GM23248 (cell line): ENCODE results near the gene CXCL9. TPM values are rescaled to one million over a fixed set of nuclear protein-coding genes. Genes with fewer than 3 reads are reported as not detected.
"Not testable (repeated sequence)": the region's sequence is repeated elsewhere in the genome, so short reads cannot be mapped to it uniquely, and the experiment has no call there.

Source experiments
- DNase-seq: peaks from one replicate; pipeline ENCODE4 v3.0.0-alpha.2; 2015
- H2AFZ ChIP-seq: fragments of 200-600 bp; sonication (generic); 2 replicates; pipeline ENCODE4 v1.6.1; 2016; ENCODE audit warnings: antibody characterized with exemption
- H3F3A ChIP-seq: fragments of 200-600 bp; sonication (generic); 2 replicates; pipeline ENCODE4 v1.6.1; 2016; ENCODE audit warnings: mild to moderate bottlenecking, antibody characterized with exemption, mixed run types; ENCODE audit not compliant: insufficient read depth
- H3K27ac ChIP-seq: fragments of 200-600 bp; sonication (generic); 2 replicates; pipeline ENCODE4 v1.5.1; 2016; ENCODE audit warnings: mild to moderate bottlenecking
- H3K27me3 ChIP-seq: fragments of 200-600 bp; sonication (generic); replicated peaks from 2 replicates; pipeline ENCODE4 v1.6.1; 2016; ENCODE audit warnings: mild to moderate bottlenecking; ENCODE audit not compliant: insufficient read depth
- H3K36me3 ChIP-seq: fragments of 200-600 bp; sonication (generic); 2 replicates; pipeline ENCODE4 v1.6.1; 2016; ENCODE audit warnings: low read depth, mild to moderate bottlenecking
- H3K4me1 ChIP-seq: fragments of 200-600 bp; sonication (generic); 2 replicates; pipeline ENCODE4 v1.6.1; 2016; ENCODE audit warnings: mild to moderate bottlenecking; ENCODE audit not compliant: insufficient read depth
- H3K4me2 ChIP-seq: fragments of 200-600 bp; sonication (generic); one replicate; pipeline ENCODE4 v1.6.1; 2016; ENCODE audit warnings: mild to moderate bottlenecking; ENCODE audit not compliant: unreplicated experiment
- H3K4me3 ChIP-seq: fragments of 200-600 bp; sonication (generic); 2 replicates; pipeline ENCODE4 v1.5.1; 2016; ENCODE audit warnings: mild to moderate bottlenecking
- H3K79me2 ChIP-seq: fragments of 200-600 bp; sonication (generic); 2 replicates; pipeline ENCODE4 v1.6.1; 2016; ENCODE audit warnings: mild to moderate bottlenecking; ENCODE audit not compliant: insufficient read depth
- H3K9ac ChIP-seq: fragments of 200-600 bp; sonication (generic); 2 replicates; pipeline ENCODE4 v1.6.1; 2016; ENCODE audit warnings: mild to moderate bottlenecking
- H3K9me2 ChIP-seq: fragments of 200-600 bp; sonication (generic); 2 replicates; pipeline ENCODE4 v1.6.1; 2016; ENCODE audit warnings: mixed run types, mild to moderate bottlenecking, moderate library complexity; ENCODE audit not compliant: insufficient read depth
- H3K9me3 ChIP-seq: fragments of 200-600 bp; sonication (generic); one replicate; pipeline ENCODE4 v1.6.1; 2017; ENCODE audit warnings: low read depth
- H4K20me1 ChIP-seq: fragments of 200-600 bp; sonication (generic); 2 replicates; pipeline ENCODE4 v1.6.0; 2016; ENCODE audit not compliant: insufficient read depth
- EZH2 ChIP-seq: fragments of 200-600 bp; sonication (generic); IDR thresholded peaks from 2 replicates; pipeline ENCODE4 v1.6.1; 2018; ENCODE audit warnings: antibody characterized with exemption, mild to moderate bottlenecking; ENCODE audit not compliant: insufficient read depth, poor library complexity, severe bottlenecking
- WGBS, 2 experiments: methylation state at CpG; one replicate each; pipeline ENCODE4 v1.1.6; 2015 to 2017; ENCODE audit warnings: low lambda C conversion rate in 2 of 2, low coverage in 1 of 2; ENCODE audit errors: missing lambda C conversion rate in 2 of 2; 5-methylcytosine and 5-hydroxymethylcytosine counted together
- in situ Hi-C: fragments of 300-500 bp; cut with MboI; formaldehyde crosslinking; loops from 2 replicates; pipeline ENCODE4 v1.15.0; 2020
- polyA plus RNA-seq: library from polyadenylated mRNA; unstranded; fragments of >200 nt; fragmentation: Nextera tagmentation; extraction: Ambion mirVana; gene quantifications from 2 replicates; pipeline ENCODE4 v1.2.1, GENCODE V29; 2016
- total RNA-seq: library from RNA; depleted of rRNA; stranded (reverse); fragments of >200 nt; shearing (Covaris generic); gene quantifications from 2 replicates; pipeline ENCODE4 v1.2.3, GENCODE V29; 2014; rRNA removed

CXCL9 gene
- total and polyA plus RNA-seq, 2 experiments from 2014 or later: not detected

DNA sequence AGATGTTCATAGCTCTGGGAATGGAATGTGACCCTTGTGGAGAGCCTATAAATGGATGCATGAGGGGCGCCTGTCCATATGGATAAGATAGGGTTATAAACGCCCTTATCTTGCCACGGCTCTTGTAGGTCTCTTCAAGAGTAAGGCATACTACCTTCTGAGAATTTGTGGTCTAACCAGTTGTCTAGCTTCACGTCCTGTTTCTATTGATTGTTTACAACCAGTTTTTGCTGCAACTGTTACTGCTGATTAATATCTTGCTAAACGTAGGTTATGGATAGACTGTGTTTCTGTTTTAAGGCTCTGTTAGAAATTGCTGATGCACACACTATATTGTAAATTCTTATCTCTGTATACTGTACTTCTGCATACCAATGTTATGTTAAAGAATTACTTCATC, 52.5 kb downstream of the CXCL9 start:
- in situ Hi-C loops, DNase-seq, H3K4me1 ChIP-seq: not testable (repeated sequence)

GRCh38 chr4:75953509-75953908, 53.8 kb downstream of the CXCL9 start:
- Histone ChIP-seq H3K27ac (no peak overlapping the region), H3K79me2 (no peaks in the 10 kb centered on the region), H2AFZ (no peak overlapping the region), H4K20me1 (no peaks in the 10 kb centered on the region), H3K9me3 (no peaks in the 10 kb centered on the region), H3K27me3 (no peaks in the 10 kb centered on the region), H3F3A (no peaks in the 10 kb centered on the region), H3K9ac (no peak overlapping the region), H3K9me2 (no peaks in the 10 kb centered on the region), H3K36me3 (peaks cover 59% of the 10 kb centered on the region), H3K4me3 (no peak overlapping the region), H3K4me2 (no peak overlapping the region), H3K4me1 (no peaks in the 10 kb centered on the region)
- DNase-seq: no peak
- no peak for TF ChIP-seq EZH2
- WGBS, 2 experiments: 63 to 64% methylated on average over 2 of the region's 2 CpGs
- in situ Hi-C loops: no loop called here

More for the DNA sequence above, 52.5 kb downstream of the CXCL9 start:
- H3F3A ChIP-seq, H3K4me3 ChIP-seq, H4K20me1 ChIP-seq, H3K9me2 ChIP-seq, H3K79me2 ChIP-seq, H3K27me3 ChIP-seq, H3K27ac ChIP-seq, H3K9ac ChIP-seq, H3K9me3 ChIP-seq, H2AFZ ChIP-seq, H3K4me2 ChIP-seq: not testable (repeated sequence)
- 97 to 99% methylated on average over 5 of the region's 5 CpGs for WGBS, 2 experiments
- peaks cover 67% of the 10 kb centered on the region for H3K36me3 ChIP-seq

Other genes with a start within 250 kb of the CXCL9 start
- not detected in 2 replicates for gene PPEF2, start 105.1 kb downstream of the CXCL9 start, total RNA-seq
- not detected in 2 replicates for gene PPEF2, start 105.1 kb downstream of the CXCL9 start, polyA plus RNA-seq
- 45.1 and 56.4 TPM in 2 replicates for gene NAAA, start 66.5 kb downstream of the CXCL9 start, total RNA-seq
- gene NAAA, start 66.5 kb downstream of the CXCL9 start, polyA plus RNA-seq: 34.3 and 35.7 TPM in 2 replicates
- gene SDAD1, start 16.6 kb downstream of the CXCL9 start, total RNA-seq: 34.2 and 68.8 TPM in 2 replicates
- 69.5 and 76.2 TPM in 2 replicates for gene SDAD1, start 16.6 kb downstream of the CXCL9 start, polyA plus RNA-seq
- not detected in 2 replicates for gene CXCL10, start 16.0 kb upstream of the CXCL9 start, total RNA-seq
- not detected in 2 replicates for gene CXCL10, start 16.0 kb upstream of the CXCL9 start, polyA plus RNA-seq
- not detected in 2 replicates for gene CXCL11, start 28.6 kb upstream of the CXCL9 start, total RNA-seq
- not detected in 2 replicates for gene CXCL11, start 28.6 kb upstream of the CXCL9 start, polyA plus RNA-seq
- gene ART3, start 67.2 kb upstream of the CXCL9 start, total RNA-seq: not detected in 2 replicates
- not detected in 2 replicates for gene ART3, start 67.2 kb upstream of the CXCL9 start, polyA plus RNA-seq
- 26.4 and 47.3 TPM in 2 replicates for gene NUP54, start 140.9 kb upstream of the CXCL9 start, total RNA-seq
- gene NUP54, start 140.9 kb upstream of the CXCL9 start, polyA plus RNA-seq: 35.9 and 37.6 TPM in 2 replicates
- gene SCARB2, start 206.3 kb upstream of the CXCL9 start, total RNA-seq: 122 and 158 TPM in 2 replicates
- 173 and 175 TPM in 2 replicates for gene SCARB2, start 206.3 kb upstream of the CXCL9 start, polyA plus RNA-seq
- gene FAM47E, start 244.2 kb upstream of the CXCL9 start, total RNA-seq: not detected in 2 replicates
- gene FAM47E, start 244.2 kb upstream of the CXCL9 start, polyA plus RNA-seq: not detected in 2 replicates